Stimulated activated CD4-positive, alpha-beta T cell treated with anti-CD3 and anti-CD28 coated beads, TNF-alpha, amount 100 ng/mL, for 1 hour (primary cell): Measurements from ENCODE around the gene SUV39H1.
"Not testable (repeated sequence)": the region's sequence is repeated elsewhere in the genome, so short reads cannot be mapped to it uniquely, and the experiment has no call there.

Experiments
- DNase-seq, 3 donors: peaks; one replicate each; pipeline ENCODE4 v3.0.0-alpha.2; 2020; ENCODE audit warnings: low read depth in 3 of 3, low spot score in 1 of 3

Gene SUV39H1, protein sequence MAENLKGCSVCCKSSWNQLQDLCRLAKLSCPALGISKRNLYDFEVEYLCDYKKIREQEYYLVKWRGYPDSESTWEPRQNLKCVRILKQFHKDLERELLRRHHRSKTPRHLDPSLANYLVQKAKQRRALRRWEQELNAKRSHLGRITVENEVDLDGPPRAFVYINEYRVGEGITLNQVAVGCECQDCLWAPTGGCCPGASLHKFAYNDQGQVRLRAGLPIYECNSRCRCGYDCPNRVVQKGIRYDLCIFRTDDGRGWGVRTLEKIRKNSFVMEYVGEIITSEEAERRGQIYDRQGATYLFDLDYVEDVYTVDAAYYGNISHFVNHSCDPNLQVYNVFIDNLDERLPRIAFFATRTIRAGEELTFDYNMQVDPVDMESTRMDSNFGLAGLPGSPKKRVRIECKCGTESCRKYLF

DNA sequence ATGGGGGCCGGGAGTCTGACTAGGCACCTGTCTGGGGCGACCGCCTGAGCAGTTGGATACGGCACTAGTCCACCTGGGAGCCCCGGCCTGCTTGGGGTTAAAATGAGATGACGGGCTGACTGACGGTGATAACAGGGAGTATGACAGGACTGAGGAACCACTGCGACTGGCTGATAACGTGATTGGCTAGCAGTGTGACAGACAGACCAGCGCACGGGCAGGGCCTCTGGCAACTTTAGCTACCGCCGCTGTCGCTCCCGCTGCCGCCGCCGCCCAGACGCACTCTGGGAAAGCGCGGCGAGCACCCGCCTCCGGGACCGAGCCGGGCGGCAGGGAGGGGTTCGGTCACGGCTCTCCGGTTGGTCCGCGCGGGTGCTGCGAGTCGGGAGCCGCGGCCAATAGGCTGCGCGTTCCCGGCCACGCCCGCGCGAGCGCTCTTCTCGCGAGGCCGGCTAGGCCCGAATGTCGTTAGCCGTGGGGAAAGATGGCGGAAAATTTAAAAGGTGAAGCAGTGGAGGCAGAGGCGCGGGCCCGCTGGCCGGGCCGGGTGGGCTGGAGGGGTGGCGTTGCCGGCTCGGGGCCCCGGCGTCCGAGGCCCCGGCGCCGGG, at the start of gene SUV39H1:
TSS of gene SUV39H1 (plus strand) at position 434 of the 608 bp plus-strand sequence. CDS start at position 485, 51 bp downstream.
- peak; percentile 57 to 66 (median 57) for DNase-seq

DNA sequence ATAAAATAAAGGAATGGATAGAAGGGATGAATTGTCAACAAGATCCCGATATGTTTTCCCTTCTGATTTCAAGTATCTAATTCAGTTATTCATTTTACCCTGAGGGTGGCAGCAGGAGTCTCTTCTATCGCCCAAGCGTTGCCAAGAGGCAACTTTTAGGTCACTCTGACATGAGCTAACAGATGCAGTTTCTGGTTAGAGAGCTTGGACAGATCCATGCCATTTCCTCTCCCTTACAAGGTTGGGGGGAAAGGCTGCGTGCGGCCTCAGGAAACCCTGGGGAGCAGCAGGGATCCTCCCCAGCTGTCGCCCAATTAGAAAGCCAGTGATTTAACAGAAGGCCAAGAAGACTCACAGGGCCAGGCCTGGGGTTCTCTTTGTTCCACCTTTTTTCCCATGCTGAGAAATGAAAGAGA, 48.2 kb upstream of the SUV39H1 start:
- DNase-seq = no peak

DNA sequence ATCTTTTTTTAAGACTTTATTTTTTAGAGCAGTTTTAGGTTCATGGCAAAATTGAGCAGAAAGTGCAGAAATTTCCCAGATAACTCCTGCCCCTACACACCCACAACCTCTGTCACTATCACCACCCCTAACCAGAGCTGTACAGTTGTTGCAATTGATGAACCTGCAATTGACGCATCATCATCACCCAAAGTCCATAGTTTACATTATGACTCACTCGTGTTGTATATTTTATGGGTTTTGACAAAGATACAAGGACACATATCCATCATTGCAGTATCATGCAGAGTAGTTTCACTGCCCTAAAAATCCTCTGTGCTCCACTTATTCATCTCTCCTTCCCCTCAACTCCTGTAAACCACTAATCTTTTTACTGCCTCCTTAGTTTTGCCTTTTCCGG, 47.4 kb upstream of the SUV39H1 start:
- DNase-seq = no peak

DNA sequence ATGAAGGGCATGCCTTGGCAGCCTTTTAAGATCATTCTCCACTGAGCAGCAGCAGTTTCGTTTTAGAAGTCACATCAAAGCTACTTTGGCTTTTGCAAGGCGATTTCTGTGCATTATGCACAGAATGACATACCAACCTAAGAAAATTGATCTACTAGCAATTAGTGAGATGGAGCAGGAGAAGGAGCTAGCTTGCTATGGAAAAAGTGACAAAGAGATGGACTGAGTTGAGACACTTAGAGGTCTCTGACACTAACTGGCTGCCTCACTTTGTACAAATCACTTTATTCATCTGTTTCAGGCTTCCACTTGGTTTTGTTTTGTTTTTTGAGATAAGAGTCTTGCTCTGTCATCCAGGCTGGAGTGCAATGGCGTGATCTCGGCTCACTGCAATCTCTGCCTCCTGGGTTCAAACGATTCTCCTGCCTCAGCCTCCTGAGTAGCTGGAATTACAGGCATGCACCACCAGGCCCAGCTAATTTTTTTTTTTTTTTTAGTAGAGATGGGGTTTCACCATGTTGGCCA, 44.4 kb upstream of the SUV39H1 start:
- not testable (repeated sequence) for DNase-seq

DNA sequence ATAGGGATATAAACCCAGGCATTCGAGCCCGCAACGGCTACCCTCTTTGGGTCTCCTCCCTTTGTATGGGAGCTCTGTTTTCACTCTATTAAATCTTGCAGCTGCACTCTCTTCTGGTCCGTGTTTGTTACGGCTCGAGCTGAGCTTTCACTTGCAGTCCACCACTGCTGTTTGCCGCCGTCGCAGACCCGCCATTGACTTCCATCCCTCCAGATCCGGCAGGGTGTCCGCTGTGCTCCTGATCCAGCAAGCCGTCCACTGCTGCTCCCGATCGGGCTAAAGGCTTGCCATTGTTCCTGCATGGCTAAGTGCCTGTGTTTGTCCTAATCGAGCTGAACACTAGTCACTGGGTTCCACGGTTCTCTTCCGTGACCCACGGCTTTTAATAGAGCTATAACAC, 41.8 kb upstream of the SUV39H1 start:
- not testable (repeated sequence) for DNase-seq

DNA sequence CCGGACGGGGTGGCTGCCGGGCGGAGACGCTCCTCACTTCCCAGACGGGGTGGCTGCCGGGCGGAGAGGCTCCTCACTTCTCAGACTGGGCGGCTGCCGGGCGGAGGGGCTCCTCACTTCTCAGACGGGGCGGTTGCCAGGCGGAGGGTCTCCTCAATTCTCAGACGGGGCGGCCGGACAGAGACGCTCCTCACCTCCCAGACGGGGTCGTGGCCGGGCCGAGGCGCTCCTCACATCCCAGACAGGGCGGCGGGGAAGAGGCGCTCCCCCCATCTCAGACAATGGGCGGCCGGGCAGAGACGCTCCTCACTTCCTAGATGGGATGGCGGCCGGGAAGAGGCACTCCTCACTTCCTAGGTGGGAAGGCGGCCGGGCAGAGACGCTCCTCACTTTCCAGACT, 36.8 kb upstream of the SUV39H1 start:
- DNase-seq = not testable (repeated sequence)

DNA sequence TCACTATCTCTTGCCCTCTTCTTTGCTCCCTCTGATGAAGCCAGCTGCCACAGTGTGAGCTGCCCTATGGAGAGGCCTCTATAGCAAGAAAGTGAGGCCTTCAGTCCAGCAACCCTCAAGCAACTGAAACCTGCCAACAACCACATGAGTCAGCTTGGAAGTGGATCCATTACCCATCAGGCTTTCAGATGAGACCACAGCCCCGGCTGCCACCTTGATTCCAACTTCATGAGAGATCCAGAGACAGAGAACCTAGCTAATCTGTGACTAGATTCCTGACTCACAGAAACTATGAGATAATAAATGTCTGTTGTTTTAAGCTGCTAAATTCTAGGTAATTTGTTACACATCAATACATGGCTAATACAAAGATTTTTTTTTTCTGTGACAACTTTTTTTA, 33.3 kb upstream of the SUV39H1 start:
- no peak for DNase-seq

DNA sequence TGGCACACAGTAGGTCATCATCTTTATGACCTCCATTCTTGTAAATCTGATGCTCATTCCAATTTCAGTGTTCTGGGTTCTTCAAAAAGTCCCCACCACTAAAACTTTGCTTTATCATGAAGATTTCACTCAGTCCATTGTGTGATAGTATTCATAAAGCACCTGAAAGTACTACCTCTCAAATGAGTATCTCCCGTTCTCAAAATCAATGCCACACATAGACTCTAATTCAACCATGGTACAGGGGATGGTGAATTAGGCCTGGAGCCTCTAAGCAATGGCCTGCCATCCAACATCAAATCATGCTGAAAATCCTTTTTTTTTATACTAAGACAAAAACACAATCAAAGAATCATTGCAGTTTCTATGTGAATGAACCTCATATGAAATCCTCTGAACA, 32.4 kb upstream of the SUV39H1 start:
- DNase-seq = no peak

DNA sequence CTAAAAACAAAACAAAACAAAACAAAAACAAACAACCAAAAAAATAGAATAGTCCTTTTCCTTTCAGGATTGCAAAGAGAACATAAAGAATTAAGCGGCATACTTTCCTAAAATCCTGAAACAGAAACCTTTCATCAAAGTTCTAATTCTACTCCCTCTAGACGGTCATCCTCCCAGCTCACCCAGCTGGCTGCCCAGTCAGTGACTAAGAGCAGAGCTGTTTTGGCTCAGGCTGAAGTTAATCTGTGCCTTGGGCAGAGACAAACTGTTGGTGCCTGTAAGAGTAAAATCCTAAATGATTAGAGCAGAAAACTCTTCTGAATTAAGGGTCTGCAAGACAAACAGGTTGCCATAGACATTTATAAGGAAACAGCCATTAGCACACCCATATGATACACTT, 30.5 kb upstream of the SUV39H1 start:
- DNase-seq = no peak

DNA sequence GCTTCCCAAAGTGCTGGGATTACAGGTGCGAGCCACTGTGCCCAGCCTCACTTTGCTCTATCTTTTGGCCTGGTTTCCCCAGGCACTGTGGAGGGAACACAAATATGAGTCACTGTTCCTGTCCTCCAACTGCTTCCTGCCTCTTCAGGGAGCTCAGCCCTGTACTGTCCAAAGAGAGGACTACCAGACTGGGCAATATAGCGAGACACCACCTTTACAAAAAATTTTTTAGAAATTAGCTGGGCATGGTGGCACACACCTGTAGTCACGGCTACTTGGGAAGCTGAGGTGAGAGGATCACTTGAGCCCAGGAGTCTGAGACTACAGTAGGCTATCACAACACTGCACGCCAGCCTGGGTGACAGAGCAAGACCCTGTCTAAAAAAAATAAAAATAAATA, 29.9 kb upstream of the SUV39H1 start:
- DNase-seq = no peak

DNA sequence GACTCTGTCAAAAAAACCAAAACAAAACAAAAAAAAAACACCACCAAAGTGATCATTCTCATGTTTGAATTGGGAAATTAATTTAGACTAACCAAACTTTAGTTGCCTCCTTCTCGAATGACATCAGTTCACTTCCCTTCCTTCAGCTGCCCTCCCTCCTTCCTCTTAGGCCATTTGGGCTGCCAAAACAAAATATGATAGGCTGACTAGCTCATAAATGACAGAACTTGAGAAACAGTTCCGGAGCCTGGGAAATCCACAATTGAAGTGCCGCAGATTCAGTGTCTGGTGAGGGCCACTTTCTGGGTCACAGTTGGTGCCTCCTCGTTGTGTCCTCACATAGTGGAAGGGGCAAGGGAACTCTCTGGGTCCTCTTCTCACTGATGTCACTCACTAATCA, 29.0 kb upstream of the SUV39H1 start:
- no peak for DNase-seq

DNA sequence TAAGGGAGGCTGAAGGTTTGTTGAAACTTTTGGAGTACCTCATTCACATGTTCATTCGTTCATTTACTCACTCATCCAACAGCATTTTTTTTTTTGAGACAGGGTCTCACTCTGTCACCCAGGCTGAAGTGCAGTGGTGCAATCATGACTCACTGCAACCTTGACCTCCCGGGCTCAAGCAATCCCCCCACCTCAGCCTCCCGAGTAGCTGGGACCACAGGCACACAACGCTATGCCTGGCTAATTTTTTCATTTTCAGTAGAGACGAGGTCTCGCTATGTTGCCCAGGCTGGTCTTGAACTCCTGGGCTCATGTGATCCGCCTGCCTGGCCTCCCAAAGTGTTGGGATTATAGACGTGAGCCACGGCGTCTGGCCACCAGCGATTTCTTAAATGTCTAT, 28.3 kb upstream of the SUV39H1 start:
- not testable (repeated sequence) for DNase-seq

DNA sequence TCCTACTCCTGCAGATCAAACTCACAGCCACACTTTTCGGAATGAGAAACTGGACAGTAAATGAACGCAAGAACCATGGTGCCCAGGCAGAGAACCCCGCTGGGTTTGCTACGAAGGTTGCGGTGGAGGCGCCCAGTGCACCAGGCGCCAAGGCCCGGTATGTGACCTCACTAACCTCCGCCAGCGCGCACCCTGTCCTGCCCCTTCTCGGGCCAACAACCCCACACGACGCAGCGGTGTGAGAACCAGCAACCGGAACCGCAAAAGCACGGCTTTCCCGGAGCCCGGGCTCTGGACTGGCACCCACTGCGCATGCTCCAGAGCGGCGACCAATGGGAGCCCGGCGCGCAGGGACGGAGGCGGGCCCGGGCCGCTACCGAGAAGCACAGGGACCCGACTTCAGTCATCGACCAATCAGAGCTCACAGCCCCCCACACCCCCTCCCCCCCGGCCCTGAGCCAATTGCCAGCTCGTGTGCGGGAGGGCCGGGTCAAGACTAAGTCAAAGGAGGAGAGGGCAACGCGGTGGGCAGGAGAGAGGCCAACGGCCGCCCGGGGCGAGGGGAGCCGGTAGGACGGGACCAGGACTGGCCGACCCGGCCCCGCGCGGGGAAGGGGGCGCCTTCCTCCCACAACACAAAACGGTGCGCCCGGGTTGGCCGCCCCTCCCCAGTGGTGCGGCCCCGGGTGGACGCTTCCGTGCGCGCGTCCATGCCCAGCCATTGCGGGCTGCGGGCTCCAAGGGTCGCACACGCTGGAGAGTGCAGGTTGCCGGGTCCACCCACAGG, 20.2 kb upstream of the SUV39H1 start:
- DNase-seq = peak; percentile 69 to 79 (median 76)

DNA sequence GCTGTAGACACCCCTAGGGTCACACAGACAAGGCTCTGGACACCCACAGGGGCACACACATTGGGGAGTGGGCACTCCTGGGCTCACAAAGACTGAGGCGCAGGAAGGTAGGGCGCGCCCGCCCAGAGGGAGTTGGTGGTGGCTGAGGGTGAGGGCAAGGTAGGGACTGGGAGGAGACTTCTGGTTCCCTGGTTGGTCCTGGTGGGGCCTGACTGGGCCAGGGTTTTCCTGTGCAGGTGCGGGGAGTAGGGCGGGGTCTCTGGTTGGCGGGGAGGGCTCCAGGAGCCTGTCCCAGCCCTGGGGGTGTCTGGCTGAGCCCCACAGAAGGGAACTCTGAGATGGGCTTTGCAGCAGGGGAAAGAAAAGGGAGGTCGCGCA, 19.7 kb upstream of the SUV39H1 start:
- DNase-seq = no peak

DNA sequence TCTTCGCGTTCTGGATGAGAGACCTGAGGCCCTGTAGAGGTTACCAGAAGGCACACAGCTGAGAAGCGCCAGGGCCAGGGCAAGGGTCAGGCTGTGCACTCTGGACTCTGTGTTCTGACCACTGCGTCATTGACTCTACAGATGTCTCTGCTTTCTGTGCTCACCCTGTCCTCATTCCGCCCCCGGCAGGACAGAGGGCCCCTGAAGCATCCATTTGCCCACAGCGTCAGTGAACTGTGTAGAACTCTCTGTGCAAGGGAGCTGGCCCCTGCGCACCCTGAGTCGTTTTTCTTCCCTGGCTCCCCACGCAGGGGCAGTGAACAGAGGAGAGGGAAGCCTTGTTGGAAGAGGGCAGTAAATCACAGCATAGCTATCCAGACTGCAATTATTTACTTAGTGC, 19.0 kb upstream of the SUV39H1 start:
- DNase-seq = no peak

DNA sequence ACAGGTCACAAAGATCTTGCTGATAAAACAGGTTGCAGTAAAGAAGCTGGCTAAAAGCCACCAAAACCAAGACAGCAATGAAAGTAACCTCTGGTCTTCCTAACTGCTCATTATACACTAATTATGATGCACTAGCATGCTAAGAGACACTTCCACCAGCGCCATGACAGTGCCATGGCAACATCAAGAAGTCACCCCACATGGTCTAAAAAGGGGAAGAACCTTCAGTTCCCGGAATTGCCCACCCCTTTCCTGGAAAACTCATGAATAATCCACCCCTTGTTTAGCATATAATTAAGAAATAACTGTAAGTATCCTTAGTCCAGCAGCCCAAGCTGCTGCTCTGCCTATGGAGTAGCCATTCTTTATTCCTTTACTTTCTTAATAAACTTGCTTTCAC, 16.1 kb upstream of the SUV39H1 start:
- not testable (repeated sequence) for DNase-seq

DNA sequence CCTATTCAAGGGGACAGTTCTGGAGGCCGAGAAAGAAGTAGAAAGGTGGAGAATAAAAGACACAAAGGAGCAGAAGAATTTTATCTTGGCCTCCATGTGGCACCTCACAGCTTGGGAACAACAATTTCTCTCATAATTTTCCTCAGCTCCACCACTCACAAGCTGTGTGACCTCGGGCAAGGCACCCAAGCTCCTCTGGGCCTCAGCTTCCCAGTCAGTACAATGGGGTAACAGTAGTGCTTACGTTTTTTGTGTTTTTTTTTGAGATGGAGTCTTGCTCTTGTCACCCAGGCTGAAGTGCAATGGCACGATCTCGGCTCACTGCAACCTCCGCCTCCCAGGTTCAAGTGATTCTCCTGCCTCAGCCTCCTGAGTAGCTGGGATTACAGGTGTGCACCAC, 15.6 kb upstream of the SUV39H1 start:
- not testable (repeated sequence) for DNase-seq

DNA sequence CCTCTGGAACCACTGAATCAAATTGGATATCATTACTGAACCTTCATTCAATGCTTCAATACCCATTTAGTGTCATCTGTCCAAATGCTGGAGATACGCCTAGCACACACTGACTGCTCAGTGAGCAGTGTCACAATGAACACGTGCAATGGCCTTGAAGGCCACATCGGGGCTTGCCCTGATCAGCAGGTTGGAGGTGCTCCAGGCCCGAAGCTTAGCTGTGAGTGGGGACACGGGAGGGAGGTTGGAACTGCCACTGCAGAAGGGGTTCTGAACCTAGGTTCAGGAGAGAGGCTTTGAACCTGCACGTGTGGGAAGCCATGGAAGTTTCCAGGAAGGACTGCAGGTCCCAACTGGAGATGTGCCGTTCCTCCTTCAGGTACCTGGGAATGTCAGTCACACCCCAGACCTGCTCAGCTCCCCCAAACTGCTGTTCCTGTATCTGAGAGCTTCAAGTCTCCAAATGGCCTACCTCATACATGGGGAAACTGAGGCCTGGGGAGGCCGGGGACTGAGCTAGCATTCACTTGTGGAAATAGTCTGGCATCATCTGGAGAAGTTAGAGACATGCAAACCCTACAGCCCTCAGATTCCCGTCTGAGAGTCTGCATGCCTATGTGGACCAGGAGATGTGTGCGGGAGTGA, 14.9 kb upstream of the SUV39H1 start:
- DNase-seq = no peak

DNA sequence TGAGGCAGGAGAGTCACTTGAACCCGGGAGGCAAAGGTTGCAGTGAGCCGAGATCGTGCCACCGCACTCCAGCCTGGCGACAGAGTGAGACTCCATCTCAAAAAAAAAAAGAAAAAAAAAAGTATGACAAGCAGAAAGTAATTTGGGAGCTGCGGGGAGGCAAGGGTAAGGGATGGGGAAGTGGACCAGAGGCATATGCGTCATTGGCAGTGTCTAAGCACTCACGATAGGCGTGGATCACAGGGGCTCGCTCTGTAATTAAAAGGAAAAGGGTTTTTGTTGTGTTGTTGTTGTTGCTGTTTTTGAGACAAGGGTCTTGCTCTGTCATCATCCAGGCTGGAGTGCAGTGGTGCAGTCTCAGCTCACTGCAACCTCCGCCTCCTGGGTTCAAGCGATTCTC, 13.7 kb upstream of the SUV39H1 start:
- not testable (repeated sequence) for DNase-seq

DNA sequence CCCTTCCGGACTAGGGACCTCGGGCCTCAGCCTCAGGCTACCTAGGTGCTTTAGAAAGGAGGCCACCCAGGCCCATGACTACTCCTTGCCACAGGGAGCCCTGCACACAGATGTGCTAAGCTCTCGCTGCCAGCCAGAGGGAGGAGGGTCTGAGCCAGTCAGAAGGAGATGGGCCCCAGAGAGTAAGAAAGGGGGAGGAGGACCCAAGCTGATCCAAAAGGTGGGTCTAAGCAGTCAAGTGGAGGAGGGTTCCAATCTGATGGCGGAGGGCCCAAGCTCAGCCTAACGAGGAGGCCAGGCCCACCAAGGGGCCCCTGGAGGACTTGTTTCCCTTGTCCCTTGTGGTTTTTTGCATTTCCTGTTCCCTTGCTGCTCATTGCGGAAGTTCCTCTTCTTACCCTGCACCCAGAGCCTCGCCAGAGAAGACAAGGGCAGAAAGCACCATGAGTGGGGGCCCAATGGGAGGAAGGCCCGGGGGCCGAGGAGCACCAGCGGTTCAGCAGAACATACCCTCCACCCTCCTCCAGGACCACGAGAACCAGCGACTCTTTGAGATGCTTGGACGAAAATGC, 13.0 kb upstream of the SUV39H1 start, which contains the start of gene WAS:
TSS of gene WAS (plus strand) at position 389 of the 572 bp plus-strand sequence. CDS start at position 444, 55 bp downstream.
- peak in 1 of 3 donors; percentile 14 for DNase-seq

DNA sequence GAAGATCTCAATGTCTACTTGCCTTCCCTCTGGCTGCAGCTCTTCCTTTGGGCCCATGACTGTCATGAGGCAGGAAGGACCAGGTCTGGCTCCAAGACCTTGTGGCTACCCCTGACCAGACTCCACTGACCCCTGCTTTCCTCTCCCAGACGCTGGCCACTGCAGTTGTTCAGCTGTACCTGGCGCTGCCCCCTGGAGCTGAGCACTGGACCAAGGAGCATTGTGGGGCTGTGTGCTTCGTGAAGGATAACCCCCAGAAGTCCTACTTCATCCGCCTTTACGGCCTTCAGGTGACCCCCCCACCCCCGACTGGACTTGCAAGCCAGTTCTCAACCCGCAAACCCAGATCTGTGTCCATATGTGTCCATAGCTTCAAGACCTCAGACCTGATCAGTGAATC, 12.4 kb upstream of the SUV39H1 start:
- DNase-seq = no peak
